LNCaP clone FGC (cell line): Measurements from ENCODE around the gene NAA80.

Source experiments
- DNase-seq: peaks from one replicate; pipeline ENCODE4 v3.0.0-alpha.2; 2011; ENCODE audit warnings: low read depth
- H3K4me3 ChIP-seq: 2 replicates; pipeline ENCODE4 v1.5.1; 2011; ENCODE audit warnings: mild to moderate bottlenecking, low read depth, low read length, control low read depth
- TF ChIP-seq, protein P1 (sequence below): IDR thresholded peaks from 2 replicates; pipeline ENCODE4 v1.5.1; 2012; ENCODE audit warnings: mild to moderate bottlenecking; ENCODE audit not compliant: control insufficient read depth, insufficient read depth; ENCODE audit errors: extremely low read depth

Gene NAA80

DNA sequence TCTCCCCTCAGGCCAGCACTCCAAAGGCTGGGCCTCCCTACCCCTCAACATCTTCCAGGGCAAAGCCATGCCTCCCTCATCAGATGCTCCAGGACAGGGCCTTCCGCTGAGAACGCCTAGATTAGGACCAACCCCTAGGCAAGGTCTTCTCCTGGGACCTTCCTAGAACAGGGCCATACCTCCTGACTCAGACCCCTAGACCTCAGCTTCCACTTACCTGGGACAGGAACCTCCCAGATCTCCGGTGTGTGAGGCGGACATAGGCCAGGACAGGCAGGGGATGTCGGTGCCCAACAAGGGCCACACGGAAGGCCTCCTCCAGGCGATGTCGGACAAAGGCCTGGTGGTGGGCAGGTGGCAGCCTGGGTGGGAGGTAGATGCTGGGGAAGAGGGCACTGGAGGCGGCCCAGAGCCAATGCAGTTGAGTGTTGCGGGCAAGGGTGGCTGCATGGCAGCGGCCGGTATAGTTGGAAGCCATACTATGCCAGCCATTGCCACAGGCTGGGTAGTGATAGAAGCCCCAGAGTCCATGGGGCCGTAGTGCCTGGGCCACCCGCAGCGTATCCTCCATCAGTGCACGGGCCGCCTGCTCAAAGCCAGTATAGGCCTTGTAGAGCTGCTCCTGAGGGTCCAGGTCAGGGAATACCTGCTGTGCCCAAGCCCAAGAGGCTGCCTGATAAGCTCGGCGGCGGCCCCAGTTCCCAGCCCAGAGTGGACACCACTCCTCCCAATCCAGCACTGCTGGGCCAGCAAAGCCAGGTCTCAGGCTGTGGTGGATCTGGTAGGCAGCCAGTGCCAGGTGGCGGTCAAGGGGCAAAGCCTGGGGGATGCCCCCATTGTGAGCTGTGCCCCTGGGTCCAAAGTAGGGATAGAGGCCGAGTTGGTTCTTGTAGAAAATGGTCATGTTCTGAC, 4.5 kb downstream of the NAA80 start:
- H3K4me3 ChIP-seq, result no peak overlapping the region
- TF ChIP-seq, protein P1, sequence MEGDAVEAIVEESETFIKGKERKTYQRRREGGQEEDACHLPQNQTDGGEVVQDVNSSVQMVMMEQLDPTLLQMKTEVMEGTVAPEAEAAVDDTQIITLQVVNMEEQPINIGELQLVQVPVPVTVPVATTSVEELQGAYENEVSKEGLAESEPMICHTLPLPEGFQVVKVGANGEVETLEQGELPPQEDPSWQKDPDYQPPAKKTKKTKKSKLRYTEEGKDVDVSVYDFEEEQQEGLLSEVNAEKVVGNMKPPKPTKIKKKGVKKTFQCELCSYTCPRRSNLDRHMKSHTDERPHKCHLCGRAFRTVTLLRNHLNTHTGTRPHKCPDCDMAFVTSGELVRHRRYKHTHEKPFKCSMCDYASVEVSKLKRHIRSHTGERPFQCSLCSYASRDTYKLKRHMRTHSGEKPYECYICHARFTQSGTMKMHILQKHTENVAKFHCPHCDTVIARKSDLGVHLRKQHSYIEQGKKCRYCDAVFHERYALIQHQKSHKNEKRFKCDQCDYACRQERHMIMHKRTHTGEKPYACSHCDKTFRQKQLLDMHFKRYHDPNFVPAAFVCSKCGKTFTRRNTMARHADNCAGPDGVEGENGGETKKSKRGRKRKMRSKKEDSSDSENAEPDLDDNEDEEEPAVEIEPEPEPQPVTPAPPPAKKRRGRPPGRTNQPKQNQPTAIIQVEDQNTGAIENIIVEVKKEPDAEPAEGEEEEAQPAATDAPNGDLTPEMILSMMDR, result no peak
- no peak for DNase-seq

DNA sequence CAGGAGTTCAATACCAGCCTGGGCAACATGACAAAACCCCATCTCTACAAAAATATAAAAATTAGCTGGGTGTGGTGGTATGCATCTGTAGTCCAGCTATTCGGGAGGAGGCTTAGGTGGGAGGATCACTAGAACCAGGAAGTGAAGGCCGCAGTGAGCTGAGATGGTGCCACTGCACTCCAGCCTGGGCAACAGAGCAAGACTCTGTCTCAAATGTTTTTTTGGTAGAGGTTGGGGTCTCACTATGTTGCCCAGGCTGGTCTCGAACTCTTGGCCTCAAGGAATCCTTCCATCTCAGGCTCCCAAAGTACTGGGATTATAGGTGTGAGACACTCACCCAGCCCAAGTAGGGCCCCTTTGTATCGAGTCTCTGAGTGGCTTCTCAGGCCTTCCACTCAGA, 5.1 kb downstream of the NAA80 start:
- TF ChIP-seq, protein P1, result no peak
- no peak overlapping the region for H3K4me3 ChIP-seq
- DNase-seq, result no peak

DNA sequence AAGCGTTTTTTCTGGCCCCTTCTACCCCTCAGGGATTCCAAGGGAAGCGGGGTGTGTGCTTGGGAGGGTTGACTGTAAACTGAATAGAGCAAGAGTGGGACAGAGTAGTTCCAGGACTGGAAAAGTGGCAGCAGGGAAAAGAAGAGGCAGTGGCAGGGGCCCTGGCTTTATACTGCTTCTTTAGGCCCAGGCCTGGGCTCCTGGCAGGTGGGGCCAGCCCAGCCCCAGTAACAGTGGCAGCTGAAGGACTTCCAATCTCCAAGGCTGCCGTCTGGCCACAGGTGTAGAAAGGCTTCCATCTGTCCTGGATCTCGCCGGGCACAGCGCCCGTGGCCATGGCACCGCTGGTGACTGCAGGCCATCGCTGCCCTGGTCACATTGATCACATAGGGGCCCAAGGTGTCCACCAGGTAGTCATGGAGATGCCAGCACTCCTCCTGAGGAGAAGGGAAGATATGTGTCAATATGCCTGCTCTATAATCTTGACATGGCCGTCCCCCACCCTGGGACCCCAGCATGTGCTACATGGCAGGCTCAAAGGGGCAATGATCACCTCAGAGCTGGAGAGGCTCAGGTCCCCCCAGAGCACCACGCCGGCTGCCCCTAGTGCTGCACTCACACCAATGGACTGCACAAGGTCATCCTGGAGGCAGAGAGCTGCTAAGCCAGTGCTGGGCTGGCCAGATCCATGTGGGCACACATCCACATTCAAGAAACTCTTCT, 6.0 kb downstream of the NAA80 start:
- no peak for DNase-seq
- TF ChIP-seq, protein P1, result no peak
- H3K4me3 ChIP-seq, result peak overlapping the region; percentile 65

DNA sequence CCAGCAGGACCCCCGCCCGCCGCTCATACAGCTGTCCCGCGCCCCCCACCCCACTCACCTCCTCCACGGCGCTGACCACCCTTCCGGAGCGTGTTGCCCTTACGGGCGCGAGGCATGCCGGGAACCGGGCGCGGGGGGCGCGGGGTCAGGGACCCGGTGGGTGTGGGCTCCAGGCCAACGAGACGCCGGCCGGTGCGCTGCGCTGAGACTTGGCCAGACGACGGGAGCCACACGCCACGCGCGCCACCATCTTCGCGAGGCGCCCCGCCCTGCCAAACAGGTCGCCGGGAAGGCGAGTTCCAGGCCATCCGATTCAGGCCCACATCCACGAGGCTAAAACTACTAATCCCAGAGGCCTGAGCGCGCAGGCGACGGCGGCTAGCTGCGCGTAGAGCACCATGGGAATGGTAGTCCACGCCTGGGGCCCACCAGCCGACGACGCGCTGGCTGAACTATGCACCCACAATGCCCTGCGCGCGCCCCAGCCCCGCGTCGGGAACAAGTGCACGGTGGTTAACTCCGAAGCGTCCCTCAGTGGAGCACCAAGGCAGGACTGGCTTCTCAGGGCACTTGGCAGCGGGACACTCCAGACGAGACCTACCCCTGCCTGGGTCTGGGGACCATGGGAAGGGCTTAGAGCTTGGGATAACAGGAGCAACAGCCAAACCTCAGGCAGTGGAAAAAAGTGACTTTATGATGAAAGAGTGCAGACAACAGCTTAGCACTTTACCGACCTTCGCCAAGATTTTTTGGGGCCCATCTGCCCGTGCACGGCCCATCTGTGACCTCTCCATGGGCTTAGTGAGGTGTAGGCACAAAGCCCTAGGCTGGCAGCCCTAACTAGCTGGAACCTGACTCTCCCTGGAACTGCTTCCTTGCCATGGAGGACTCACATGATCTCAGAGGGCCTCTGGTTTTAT, 6.8 kb downstream of the NAA80 start, which contains the start of gene IFRD2:
TSS of gene IFRD2 (minus strand) at position 271 of the 920 bp plus-strand sequence. CDS start at position 116, 155 bp downstream.
- TF ChIP-seq, protein P1, result no peak
- peak within 1 kb of the TSS; percentile 65 for H3K4me3 ChIP-seq
- peak; percentile 96 for DNase-seq

DNA sequence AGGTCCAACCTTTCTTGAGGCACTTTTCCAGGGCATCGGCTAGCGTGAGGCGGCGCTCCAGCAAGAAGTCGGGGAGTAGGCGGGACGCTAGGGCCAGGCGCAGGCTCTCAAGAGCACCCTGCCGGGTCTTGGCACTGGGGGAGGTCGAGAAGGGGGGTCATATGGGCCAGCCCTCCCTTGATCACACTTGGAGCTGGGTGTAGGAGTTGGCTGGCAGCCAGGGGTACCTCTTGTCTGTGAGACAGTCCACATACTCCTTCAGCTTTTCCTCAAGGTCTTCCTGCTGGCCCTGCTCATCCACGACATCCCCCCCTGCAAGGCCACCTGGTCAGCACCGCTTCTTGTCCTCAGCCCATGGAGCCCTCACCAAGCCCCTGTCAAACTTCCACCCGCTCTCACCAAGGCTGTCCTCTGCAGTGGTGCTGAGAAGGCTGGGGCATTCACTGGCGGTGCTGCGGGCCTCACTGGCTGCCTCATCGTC, 9.0 kb downstream of the NAA80 start:
- DNase-seq, result no peak
- TF ChIP-seq, protein P1, result no peak
- H3K4me3 ChIP-seq, result no peak overlapping the region

DNA sequence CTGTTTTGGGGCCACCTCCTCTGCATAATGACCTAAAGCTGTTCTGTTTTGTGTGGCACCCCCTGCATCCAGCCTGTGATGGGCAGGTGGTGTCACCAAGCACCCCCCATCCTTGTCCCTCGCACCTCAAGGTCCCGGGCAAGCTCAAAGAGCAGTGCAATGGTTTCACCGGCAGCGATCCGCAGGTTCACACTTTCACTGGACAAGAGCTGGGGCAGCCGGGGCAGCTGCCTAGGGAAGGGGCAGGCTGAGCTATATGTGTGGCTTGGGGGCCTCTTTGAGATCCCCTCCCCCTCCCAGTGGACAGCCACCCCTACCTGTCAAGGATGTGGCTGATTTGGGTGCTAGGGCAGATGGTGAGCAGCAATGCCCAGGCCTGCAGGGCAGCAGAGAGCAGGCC, 10.1 kb downstream of the NAA80 start:
- DNase-seq, result no peak
- TF ChIP-seq, protein P1, result no peak
- no peak overlapping the region for H3K4me3 ChIP-seq
